Nephron (organoid): ENCODE results near the gene WDCP.

Source experiments
- H3K27ac Mint-ChIP-seq, 3 experiments: 2 replicates each; pipeline ENCODE4 v1.8.0; 2020; ENCODE audit warnings: mixed read lengths in 3 of 3, mild to moderate bottlenecking in 2 of 3, moderate library complexity in 1 of 3
- H3K27me3 Mint-ChIP-seq: 2 replicates; pipeline ENCODE4 v1.8.0; 2021; ENCODE audit warnings: low read depth, mild to moderate bottlenecking, moderate library complexity, mixed read lengths
- H3K36me3 Mint-ChIP-seq: 2 replicates; pipeline ENCODE4 v1.8.0; 2020; ENCODE audit warnings: low read depth, mixed read lengths
- H3K4me1 Mint-ChIP-seq: 2 replicates; pipeline ENCODE4 v1.8.0; 2020; ENCODE audit warnings: mixed read lengths
- H3K4me3 Mint-ChIP-seq, 3 experiments: 2 replicates each; pipeline ENCODE4 v1.8.0; 2020; ENCODE audit warnings: mild to moderate bottlenecking in 3 of 3, mixed read lengths in 3 of 3, moderate library complexity in 2 of 3
- H3K9me3 Mint-ChIP-seq: 2 replicates; pipeline ENCODE4 v1.8.0; 2020; ENCODE audit warnings: mixed read lengths
- CTCF ChIP-seq, 3 experiments: fragments of 200-600 bp; sonication (generic); IDR thresholded peaks; one replicate each; pipeline ENCODE4 v1.5.0; 2021; ENCODE audit warnings: antibody characterized with exemption in 3 of 3; ENCODE audit not compliant: unreplicated experiment in 3 of 3

Gene WDCP

GRCh38 chr2:24021122-24021998, 25.8 kb downstream of the WDCP start:
- Mint-ChIP-seq H3K4me3 (no peak overlapping the region), H3K4me1 (no peaks in the 10 kb centered on the region)
- TF ChIP-seq CTCF (IDR thresholded peaks at IDR 0.05; ENCODE audit: unreplicated experiment in 3 of 3): no peak

GRCh38 chr2:24020244-24020643, 26.9 kb downstream of the WDCP start:
- Mint-ChIP-seq H3K4me1 (no peaks in the 10 kb centered on the region), H3K4me3 (no peak overlapping the region), H3K36me3 (peaks cover 18% of the 10 kb centered on the region), H3K27ac (no peak overlapping the region), H3K9me3 (no peaks in the 10 kb centered on the region), H3K27me3 (no peaks in the 10 kb centered on the region)
- TF ChIP-seq CTCF (IDR thresholded peaks at IDR 0.05; ENCODE audit: unreplicated experiment in 3 of 3): no peak

More at GRCh38 chr2:24021122-24021998, 25.8 kb downstream of the WDCP start:
- Mint-ChIP-seq H3K9me3 (no peaks in the 10 kb centered on the region), H3K27me3 (no peaks in the 10 kb centered on the region), H3K27ac (no peak overlapping the region), H3K36me3 (peaks cover 21% of the 10 kb centered on the region)

- Mint-ChIP-seq H3K27ac (no peak overlapping the region), H3K27me3 (no peaks in the 10 kb centered on the region), H3K4me1 (no peaks in the 10 kb centered on the region), H3K4me3 (no peak overlapping the region), H3K9me3 (no peaks in the 10 kb centered on the region), H3K36me3 (peaks cover 14% of the 10 kb centered on the region)
- no peak for TF ChIP-seq CTCF (IDR thresholded peaks at IDR 0.05; ENCODE audit: unreplicated experiment in 3 of 3)
Observed at GRCh38 chr2:24019729-24020128, 27.5 kb downstream of the WDCP start.

GRCh38 chr2:24018241-24018640, 28.9 kb downstream of the WDCP start:
- no peak overlapping the region for H3K4me3 Mint-ChIP-seq
- peaks cover 5% of the 10 kb centered on the region for H3K27me3 Mint-ChIP-seq
- TF ChIP-seq CTCF (IDR thresholded peaks at IDR 0.05; ENCODE audit: unreplicated experiment in 3 of 3): no peak

GRCh38 chr2:24017711-24018110, 29.5 kb downstream of the WDCP start:
- Mint-ChIP-seq H3K27ac (no peak overlapping the region), H3K36me3 (peaks cover 5% of the 10 kb centered on the region), H3K9me3 (no peaks in the 10 kb centered on the region), H3K4me3 (no peak overlapping the region), H3K27me3 (peaks cover 6% of the 10 kb centered on the region), H3K4me1 (no peaks in the 10 kb centered on the region)
- TF ChIP-seq CTCF (IDR thresholded peaks at IDR 0.05; ENCODE audit: unreplicated experiment in 3 of 3): no peak

More at GRCh38 chr2:24018241-24018640, 28.9 kb downstream of the WDCP start:
- no peaks in the 10 kb centered on the region for H3K9me3 Mint-ChIP-seq
- H3K4me1 Mint-ChIP-seq: no peaks in the 10 kb centered on the region
- no peak overlapping the region for H3K27ac Mint-ChIP-seq
- H3K36me3 Mint-ChIP-seq: peaks cover 9% of the 10 kb centered on the region
